Activated CD8-positive, alpha-beta memory T cell treated with anti-CD3 and anti-CD28 coated beads for 48 hours (primary cell): ENCODE measurements around the gene DDHD1.

Experiments
- DNase-seq, 3 experiments: peaks; one replicate each; pipeline ENCODE4 v3.0.0-alpha.2; 2020; ENCODE audit warnings: low read depth in 2 of 3, low spot score in 2 of 3

Gene DDHD1

DNA sequence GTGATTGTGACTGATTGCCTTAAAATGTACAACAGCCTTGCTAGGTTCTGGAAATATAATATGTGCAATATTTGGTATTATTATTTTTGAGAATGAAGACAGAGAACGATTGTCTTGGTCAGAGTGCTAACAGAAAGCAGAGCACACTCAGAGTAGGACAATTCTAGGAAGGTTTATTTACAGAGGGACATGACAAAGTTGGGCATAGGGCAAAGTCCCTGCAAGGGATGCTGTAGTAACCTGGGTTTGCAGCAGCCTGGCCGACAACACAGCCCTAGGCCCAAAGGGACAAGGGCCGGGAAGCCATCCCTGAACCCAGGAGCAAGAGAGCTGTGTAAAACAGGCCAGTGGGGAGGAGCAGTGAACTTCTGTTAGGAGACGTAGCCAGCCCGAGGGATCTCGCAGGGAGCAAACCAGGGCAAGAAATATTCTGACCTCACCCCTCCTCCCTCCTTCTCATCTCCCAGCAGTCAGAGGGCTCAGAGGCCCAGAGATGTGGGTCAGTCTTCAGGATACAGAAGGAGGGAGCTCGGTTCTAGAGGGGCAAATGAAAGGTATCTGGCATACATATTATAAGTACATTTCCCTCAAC is 151.2 kb downstream of the DDHD1 start:
- DNase-seq: no peak

DNA sequence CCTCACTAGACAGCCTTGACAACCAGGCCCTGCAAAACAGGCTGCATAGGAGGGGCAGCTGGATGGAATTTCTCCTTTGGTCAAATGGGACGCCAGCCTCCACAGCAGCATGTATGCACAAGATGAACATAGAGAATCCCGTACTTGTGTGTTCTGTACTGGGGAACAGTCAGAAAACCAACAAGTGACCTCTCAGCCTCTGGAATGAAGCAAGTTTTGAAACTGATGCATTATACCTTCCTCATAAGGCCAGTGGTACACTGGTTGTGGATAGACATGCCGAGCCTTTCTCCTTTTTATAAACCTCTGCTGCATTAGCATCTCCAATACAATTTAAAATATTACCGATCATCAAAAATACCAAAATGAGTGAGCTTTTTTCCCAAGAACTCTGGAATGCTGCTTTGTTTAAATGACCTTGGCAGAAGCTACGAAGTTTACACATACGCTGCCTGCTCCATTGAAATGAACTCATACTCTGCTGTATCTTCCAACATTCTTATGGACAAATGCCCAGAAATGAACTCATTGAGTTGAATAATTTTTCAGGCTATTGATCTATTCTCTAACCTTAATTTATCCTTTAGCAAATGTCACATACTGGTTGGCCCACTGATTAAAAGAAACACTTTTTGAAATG is 154.6 kb downstream of the DDHD1 start:
- no peak for DNase-seq

DNA sequence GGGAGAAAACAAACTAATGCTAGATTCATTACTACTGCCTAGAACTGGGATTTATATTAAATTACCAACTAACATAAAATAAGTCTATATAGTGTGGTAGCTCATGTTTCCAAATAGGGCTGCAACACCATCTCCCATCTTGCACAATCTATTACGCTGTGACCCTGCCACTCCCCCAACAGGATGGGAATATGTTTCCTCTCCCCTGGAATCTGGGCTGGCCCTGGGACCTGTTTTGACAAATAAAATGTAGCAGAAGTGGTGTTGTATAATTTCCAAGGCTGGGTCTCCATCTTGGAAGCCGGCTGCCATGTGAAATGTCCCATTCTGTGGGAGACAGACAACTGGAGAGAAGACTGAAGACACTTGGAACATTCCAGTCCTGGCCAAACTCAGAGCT is 156.6 kb downstream of the DDHD1 start:
- DNase-seq: no peak

DNA sequence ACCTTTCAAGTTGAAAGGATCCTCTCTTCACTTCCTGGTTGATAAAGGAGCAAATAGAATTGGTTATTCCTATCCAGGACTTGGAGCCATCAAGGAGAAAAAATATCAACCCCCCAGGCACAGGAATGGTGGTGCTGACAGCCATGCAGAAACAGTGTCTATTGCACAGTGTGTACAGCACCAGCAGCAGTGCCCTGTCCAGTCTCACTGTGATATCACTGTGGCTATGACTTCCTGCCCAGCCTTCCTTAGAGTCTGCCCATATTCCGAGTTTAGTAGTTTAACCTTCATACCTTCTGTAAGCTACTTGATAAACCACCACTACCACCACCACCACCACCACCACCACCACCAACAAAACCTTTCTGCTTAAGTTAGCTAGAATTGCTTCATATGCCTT is 157.1 kb downstream of the DDHD1 start:
- no peak for DNase-seq

DNA sequence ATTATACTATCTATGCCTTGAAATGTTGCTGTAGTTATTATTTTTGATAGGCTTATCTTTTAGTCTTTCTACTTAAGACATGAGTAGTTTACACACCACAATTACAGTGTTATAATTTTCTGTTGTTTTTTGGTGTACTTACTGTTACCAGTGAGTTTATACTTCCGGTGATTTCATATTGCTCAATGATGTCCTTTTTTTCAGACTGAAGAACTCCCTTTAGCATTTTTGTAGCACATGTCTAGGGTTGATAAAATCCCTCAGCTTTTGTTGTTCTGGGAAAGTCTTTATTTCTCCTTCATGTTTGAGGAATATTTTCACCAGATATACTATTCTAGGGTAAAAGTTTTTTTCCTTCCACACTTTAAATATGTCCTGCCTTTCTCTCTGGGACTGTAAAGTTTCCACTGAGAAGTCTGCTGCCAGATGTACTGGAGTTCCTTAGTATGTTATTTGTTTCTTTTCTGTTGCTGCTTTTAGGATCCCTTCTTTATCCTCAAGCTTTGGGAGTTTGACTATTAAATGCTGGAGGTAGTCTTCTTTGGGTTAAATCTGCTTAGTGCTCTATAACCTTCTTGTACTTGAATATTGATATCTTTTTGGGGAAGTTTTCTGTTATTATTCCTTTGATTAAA is 160.8 kb downstream of the DDHD1 start:
- DNase-seq: no peak

DNA sequence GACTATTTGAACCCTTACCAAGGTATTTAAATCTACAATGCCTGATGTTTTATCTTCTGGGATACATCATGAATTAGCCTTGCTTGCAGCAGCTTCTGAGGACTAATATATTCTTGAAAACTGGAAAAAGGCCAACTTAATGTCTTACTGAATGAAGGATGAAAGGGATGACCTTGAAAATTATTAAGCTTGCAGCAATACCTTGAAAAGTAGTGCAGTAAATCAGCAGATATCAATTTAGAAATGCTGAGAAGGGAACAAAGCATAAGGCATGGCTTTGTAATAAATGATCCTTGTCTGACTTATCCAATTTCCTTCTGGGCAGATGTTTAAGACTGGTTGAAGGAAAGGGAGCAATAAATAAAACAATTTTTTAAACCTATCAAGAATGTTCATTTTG is 165.0 kb downstream of the DDHD1 start:
- no peak for DNase-seq

DNA sequence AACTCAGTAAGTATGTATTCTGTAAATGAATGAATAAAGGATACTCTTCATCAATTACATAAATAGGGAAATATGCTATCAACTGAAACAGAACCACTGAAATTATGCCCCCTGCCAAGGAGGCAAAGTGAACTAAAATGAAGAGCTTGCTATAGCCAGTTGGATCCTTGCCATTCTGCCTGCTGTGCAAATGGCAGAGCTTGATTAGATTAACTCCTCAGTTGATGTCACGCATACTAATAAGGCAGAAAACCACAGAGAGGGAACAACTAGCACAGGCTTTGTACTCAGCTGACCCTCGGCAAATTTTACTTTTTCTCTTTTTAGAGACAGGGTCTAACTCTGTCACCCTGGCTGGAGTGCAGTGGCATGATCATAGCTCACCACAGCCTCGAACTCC is 165.6 kb downstream of the DDHD1 start:
- no peak for DNase-seq

DNA sequence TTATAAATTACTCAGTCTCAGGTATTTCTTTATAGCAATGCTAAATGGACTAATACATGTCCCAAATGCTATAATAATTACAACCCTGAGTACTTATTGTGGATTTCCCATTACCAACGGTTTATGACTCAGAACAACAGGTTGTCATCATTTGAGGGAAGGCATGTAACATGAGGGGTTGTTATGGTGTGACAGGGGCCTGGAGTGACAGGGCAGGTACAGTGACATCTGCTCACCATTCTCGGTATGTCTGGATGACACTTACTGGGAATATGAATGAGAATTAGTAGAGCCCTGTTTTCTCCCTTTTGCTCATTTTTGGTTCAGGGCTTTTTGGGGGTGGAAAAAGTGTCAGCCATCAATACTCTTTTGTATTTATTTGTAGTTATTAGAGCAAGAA is 166.1 kb downstream of the DDHD1 start:
- no peak for DNase-seq
